ENCODE data around the gene ENAH. TPM values are rescaled to one million over a fixed set of nuclear protein-coding genes. Genes with fewer than 3 reads are reported as not detected.
A peak's percentile ranks its signal among the peaks of the same experiment; 100 is the strongest.
"Not testable (repeated sequence)": the region's sequence is repeated elsewhere in the genome, so short reads cannot be mapped to it uniquely, and the experiment has no call there.

The ENAH gene
- polyA plus RNA-seq, 1 of the 3 experiments (the other 2 are of a cell fraction) = 48.9 TPM

- Histone ChIP-seq H3K36me3 (replicated peaks in 1 of 2; ENCODE audit: control insufficient read depth in 1 of 2, insufficient read depth in 2 of 2, low read length in 1 of 2) (peaks cover 4 to 22% of the 10 kb centered on the region in 2 experiments), H2AFZ (ENCODE audit: low read depth) (no peak overlapping the region), H3K27ac (ENCODE audit: low read depth in 2 of 2, low read length in 1 of 2) (no peak overlapping the region), H3K9me2 (no peaks in the 10 kb centered on the region), H3K4me2 (no peak overlapping the region), H4K20me1 (ENCODE audit: insufficient read depth) (peaks cover 97% of the 10 kb centered on the region), H3K9ac (no peak overlapping the region), H3K79me2 (ENCODE audit: insufficient read depth) (peaks cover 100% of the 10 kb centered on the region), H3K4me1 (ENCODE audit: control insufficient read depth in 1 of 2, insufficient read depth in 2 of 2, low read depth in 1 of 2, low read length in 1 of 2) (peaks cover 7 to 29% of the 10 kb centered on the region in 2 experiments), H3K27me3 (ENCODE audit: insufficient read depth) (no peaks in the 10 kb centered on the region), H3K4me3 (ENCODE audit: low read depth in 2 of 2, low read length in 1 of 2) (no peak overlapping the region), H3F3A (replicated peaks; ENCODE audit: insufficient read depth) (peaks cover 14% of the 10 kb centered on the region), H3K9me3 (no peaks in the 10 kb centered on the region)
- WGBS (ENCODE audit: low lambda C conversion rate) = 98% methylated on average over 3 of the region's 3 CpGs
- CTCF ChIA-PET = no interaction called here
- TF ChIP-seq YY1 (IDR thresholded peaks at IDR 0.05; ENCODE audit: low read depth) = no peak
- no peak for TF ChIP-seq EZH2phosphoT487 (IDR thresholded peaks at IDR 0.05; ENCODE audit: borderline replicate concordance, low read depth)
- no peak for TF ChIP-seq CHD2 (IDR thresholded peaks at IDR 0.05; ENCODE audit: low read length, partially characterized antibody)
- TF ChIP-seq GATA2 (CRISPR knock-in tag; IDR thresholded peaks at IDR 0.05) = no peak
- TF ChIP-seq USF2 (IDR thresholded peaks at IDR 0.05; ENCODE audit: borderline replicate concordance, low read depth, low read length) = no peak
- no peak for TF ChIP-seq EP300 (IDR thresholded peaks at IDR 0.05; ENCODE audit: borderline replicate concordance in 1 of 2, low read depth in 1 of 2, low read length in 1 of 2)
- no peak for TF ChIP-seq TEAD4 (IDR thresholded peaks at IDR 0.05; ENCODE audit: borderline replicate concordance, insufficient read depth)
- POLR2A ChIA-PET = no interaction called here
- no peak for DNase-seq
These were observed 23.4 kb downstream of the ENAH start for GRCh38 chr1:225629483-225629882.

GRCh38 chr1:225628794-225629193 lies 24.1 kb downstream of the ENAH start:
- H3K9me3 ChIP-seq; H3K9me2 ChIP-seq; POLR2A ChIA-PET; H3K27me3 ChIP-seq (ENCODE audit: insufficient read depth); H3K9ac ChIP-seq; DNase-seq; CTCF ChIA-PET; H3K27ac ChIP-seq (ENCODE audit: low read depth in 2 of 2, low read length in 1 of 2); H3K4me2 ChIP-seq; H3K4me3 ChIP-seq (ENCODE audit: low read depth in 2 of 2, low read length in 1 of 2); H2AFZ ChIP-seq (ENCODE audit: low read depth): not testable (repeated sequence)
- Histone ChIP-seq H3K36me3 (replicated peaks in 1 of 2; ENCODE audit: control insufficient read depth in 1 of 2, insufficient read depth in 2 of 2, low read length in 1 of 2) (peaks cover 4 to 23% of the 10 kb centered on the region in 2 experiments), H3K79me2 (ENCODE audit: insufficient read depth) (peaks cover 100% of the 10 kb centered on the region), H3F3A (replicated peaks; ENCODE audit: insufficient read depth) (peaks cover 14% of the 10 kb centered on the region), H4K20me1 (ENCODE audit: insufficient read depth) (peaks cover 96% of the 10 kb centered on the region), H3K4me1 (ENCODE audit: control insufficient read depth in 1 of 2, insufficient read depth in 2 of 2, low read depth in 1 of 2, low read length in 1 of 2) (peaks cover 7 to 29% of the 10 kb centered on the region in 2 experiments)
- 97% methylated on average over 13 of the region's 13 CpGs for WGBS (ENCODE audit: low lambda C conversion rate)

GRCh38 chr1:225627304-225627947 lies 25.5 kb downstream of the ENAH start:
- 76% methylated on average over 2 of the region's 2 CpGs for WGBS (ENCODE audit: low lambda C conversion rate)
- ChIA-PET CTCF (interaction anchor here (0.8 to 2.0 kb wide), 5 partner anchors 15 to 705 kb away, joined by 3 to 8 read pairs (median 4); no protein-coding TSS in a partner anchor), POLR2A (interaction anchor here (0.5 kb wide), 1 partner anchor 150 kb away, joined by 3 read pairs; the partner anchor contains the start of gene SRP9)
- Histone ChIP-seq H3K4me3 (ENCODE audit: low read depth in 2 of 2, low read length in 1 of 2) (no peak overlapping the region), H3K36me3 (replicated peaks in 1 of 2; ENCODE audit: control insufficient read depth in 1 of 2, insufficient read depth in 2 of 2, low read length in 1 of 2) (peaks cover 4 to 21% of the 10 kb centered on the region in 2 experiments), H2AFZ (ENCODE audit: low read depth) (no peak overlapping the region), H3K9ac (no peak overlapping the region), H3F3A (replicated peaks; ENCODE audit: insufficient read depth) (peaks cover 14% of the 10 kb centered on the region), H3K4me2 (no peak overlapping the region), H3K9me3 (no peaks in the 10 kb centered on the region), H3K27me3 (ENCODE audit: insufficient read depth) (no peaks in the 10 kb centered on the region), H4K20me1 (ENCODE audit: insufficient read depth) (peaks cover 96% of the 10 kb centered on the region), H3K4me1 (ENCODE audit: control insufficient read depth in 1 of 2, insufficient read depth in 2 of 2, low read depth in 1 of 2, low read length in 1 of 2) (peaks cover 7 to 29% of the 10 kb centered on the region in 2 experiments), H3K79me2 (ENCODE audit: insufficient read depth) (peaks cover 100% of the 10 kb centered on the region), H3K27ac (ENCODE audit: low read depth in 2 of 2, low read length in 1 of 2) (no peak overlapping the region), H3K9me2 (no peaks in the 10 kb centered on the region)
- DNase-seq = peak; percentile 45
- TF ChIP-seq IRF3 (IDR thresholded peaks at IDR 0.05; ENCODE audit: low read depth, low read length) (no peak), CTCF (IDR thresholded peaks at IDR 0.05) (no peak), NRF1 (IDR thresholded peaks at IDR 0.05; ENCODE audit: low read depth, low read length) (no peak), POLR2AphosphoS5 (IDR thresholded peaks at IDR 0.05; ENCODE audit: low read depth, low read length) (no peak), CHD2 (IDR thresholded peaks at IDR 0.05; ENCODE audit: low read length, partially characterized antibody) (no peak)
